GM19397 (cell line): ENCODE measurements around the gene AAK1.
A peak's percentile ranks its signal among the peaks of the same experiment; 100 is the strongest.
"Not testable (repeated sequence)": the region's sequence is repeated elsewhere in the genome, so short reads cannot be mapped to it uniquely, and the experiment has no call there.

Experiments
- ATAC-seq: cut with Tn5 transposase; IDR thresholded peaks from one replicate; pipeline ENCODE4 v1.9.1; 2021; ENCODE audit warnings: mild to moderate bottlenecking, moderate library complexity; ENCODE audit not compliant: unreplicated experiment

The AAK1 gene

DNA sequence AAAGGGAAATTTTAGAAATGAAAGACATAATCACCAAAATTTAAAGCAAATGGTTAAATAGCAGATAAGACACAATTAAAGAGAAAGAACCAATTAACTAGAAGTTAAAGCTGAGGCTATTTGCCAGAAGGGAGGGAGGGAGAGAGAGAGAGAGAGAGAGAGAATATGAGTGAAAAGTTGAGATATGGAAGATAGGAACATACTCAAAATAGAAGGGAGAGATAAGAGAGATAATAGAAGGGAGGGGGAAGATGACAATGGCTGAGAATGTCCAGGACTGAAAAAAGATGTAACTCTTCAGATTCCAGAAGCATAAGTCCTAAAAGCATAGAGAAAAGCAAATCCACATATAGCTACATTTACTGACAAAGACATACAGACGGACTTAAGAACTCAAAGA lies 17.1 kb upstream of the AAK1 start:
- ATAC-seq, result no peak

GRCh38 chr2:69659941-69660483 lies 16.5 kb upstream of the AAK1 start:
- ATAC-seq, result no peak

GRCh38 chr2:69659349-69659748 lies 15.8 kb upstream of the AAK1 start:
- no peak for ATAC-seq

DNA sequence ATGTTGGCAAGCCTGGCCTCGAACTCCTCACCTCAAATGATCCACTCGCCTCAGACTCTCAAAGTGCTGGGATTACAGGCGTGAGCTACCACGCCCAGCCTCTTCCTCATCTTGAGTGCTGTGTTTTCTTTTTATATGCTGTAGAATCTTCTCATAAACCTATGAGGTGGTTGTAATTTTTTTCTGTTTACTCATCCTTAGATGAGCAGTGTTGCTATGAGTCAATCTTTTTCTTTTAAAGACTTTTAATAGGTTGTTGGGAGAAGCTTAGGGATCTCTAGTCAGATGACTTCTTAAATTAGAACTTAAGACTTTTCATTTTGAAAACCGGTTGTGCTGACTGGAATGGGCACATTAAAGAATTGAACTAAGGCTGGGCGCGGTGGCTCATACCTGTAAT lies 8.7 kb upstream of the AAK1 start:
- no peak for ATAC-seq

DNA sequence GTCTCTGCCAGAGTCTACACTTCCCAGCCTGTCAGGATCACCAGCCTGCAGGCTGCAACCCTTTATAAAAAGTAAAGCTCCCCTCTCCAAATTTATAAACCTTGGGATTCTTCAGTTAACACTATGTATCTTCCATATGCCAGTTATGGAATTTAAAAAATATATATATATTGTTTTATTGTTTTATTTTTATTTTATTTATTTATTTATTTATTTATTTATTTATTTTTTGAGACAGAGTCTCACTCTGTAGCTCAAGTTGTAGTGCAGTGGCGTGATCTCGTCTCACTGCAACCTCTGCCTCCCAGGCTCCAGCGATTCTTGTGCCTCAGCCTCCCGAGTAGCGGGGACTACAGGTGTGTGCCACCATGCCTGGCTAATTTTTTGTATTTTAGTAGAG lies 3.7 kb upstream of the AAK1 start:
- ATAC-seq, result not testable (repeated sequence)

DNA sequence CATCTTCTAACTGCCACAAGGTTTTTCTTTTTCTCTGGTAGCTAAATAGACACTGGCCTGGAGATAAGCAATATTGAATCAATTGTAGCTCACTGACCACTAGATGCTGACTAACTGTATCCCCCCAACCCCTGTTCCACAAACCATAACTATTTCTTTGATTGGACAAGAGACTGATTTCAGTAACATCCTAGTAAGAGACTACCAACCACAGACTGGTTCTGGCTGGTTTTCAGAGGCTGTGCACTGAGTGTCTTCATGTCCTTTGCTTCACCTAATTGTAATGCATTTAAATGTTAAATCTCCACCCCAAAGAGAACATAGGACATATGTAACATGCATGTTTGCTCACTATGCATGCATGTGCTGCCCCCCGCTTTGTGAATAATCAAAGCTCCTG lies 3.2 kb upstream of the AAK1 start:
- ATAC-seq, result no peak

GRCh38 chr2:69645921-69646320 lies 2.4 kb upstream of the AAK1 start:
- no peak for ATAC-seq

- no peak for ATAC-seq
Observed at GRCh38 chr2:69645031-69645431, 1.5 kb upstream of the AAK1 start.

DNA sequence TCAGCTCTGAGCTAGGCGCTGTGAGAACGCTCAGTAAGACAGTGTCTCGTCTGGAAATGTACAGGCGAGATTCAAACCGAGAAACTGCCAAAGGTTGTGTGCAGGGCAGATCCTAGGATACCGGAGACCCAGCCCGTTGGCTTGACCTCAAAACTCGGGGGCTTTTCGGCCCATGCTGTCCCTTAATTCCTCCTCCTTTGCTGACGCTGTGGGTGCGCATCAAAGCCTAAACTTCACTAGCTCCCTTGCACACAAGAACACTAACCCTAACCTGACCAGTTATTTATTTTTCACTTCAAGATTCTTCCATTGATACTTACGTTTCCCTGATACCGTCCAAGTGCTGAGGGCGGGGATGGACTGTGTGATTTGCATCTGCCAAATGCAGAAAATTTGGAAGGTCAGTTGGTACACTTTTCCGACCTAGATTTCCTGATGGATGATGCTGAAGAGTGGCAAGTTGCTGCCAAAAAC lies 1.0 kb upstream of the AAK1 start:
- no peak for ATAC-seq

- peak; percentile 1 for ATAC-seq
Observed at GRCh38 chr2:69642709-69643601, 584 bp downstream of the AAK1 start.

GRCh38 chr2:69641887-69642708 lies 1.4 kb downstream of the AAK1 start:
- no peak for ATAC-seq

GRCh38 chr2:69641471-69641870 lies 2.1 kb downstream of the AAK1 start:
- no peak for ATAC-seq

GRCh38 chr2:69639266-69639665 lies 4.3 kb downstream of the AAK1 start:
- no peak for ATAC-seq

- ATAC-seq, result no peak
Observed at GRCh38 chr2:69638630-69639029, 4.9 kb downstream of the AAK1 start.

- ATAC-seq, result no peak
Observed at GRCh38 chr2:69637923-69638322, 5.6 kb downstream of the AAK1 start.

DNA sequence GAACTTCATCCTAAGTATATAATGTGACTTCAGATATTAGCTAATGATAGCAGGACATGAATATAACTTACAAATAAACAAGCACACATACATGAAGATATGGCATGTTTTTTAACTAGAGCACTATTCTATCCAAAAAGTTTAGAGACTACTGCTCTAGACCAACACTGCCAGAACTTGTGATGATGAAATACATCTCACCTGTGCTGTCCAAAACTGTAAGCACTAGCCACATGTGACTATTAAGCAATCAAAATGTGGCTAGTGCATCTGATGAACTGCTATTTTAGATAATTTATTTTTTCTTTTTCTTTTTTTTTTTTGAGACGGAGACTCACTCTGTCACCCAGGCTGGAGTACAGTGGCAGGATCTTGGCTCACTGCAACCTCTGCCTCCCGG lies 7.1 kb downstream of the AAK1 start:
- no peak for ATAC-seq

- no peak for ATAC-seq
Observed at GRCh38 chr2:69635432-69635831, 8.1 kb downstream of the AAK1 start.

DNA sequence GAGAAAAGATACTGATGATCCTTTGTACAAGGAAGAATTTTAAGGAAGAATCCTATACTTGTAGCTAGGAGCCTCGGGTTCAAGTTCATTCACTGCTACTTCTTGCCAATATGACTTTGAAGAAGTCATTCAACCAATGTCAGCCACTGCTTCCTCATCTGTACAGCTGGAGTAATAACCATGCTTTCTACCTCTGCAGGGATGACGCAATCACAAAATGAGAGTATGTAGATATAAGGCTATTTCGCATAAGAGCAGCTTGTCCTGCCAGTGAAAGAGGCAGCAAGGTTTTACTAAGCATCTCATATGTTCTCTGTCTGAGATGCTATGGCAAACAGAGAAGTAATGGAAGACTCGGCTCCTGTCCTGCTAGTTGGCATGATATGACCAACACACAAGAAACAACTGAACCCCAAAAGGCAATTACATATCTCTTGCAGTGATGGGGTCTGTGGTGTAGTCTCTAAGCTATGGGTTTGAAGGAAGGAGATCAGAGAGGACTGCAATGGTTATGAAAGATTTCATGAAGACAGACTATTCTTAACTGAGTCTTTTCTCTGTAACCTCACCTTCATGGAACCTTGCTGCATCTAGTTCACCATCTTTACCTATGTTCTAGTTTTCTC lies 9.2 kb downstream of the AAK1 start:
- ATAC-seq, result no peak

GRCh38 chr2:69631402-69631801 lies 12.1 kb downstream of the AAK1 start:
- no peak for ATAC-seq

GRCh38 chr2:69629921-69630608 lies 13.5 kb downstream of the AAK1 start:
- no peak for ATAC-seq
